ENCODE measurements around the gene SLC6A6. TPM values are rescaled to one million over a fixed set of nuclear protein-coding genes. Genes with fewer than 3 reads are reported as not detected.

The SLC6A6 gene
- total and polyA plus RNA-seq, 10 of the 15 experiments (the other 5 are each of a cell fraction or from before 2014, with no cell fraction given) = 5.6 to 47.0 (median 20.2) TPM

GRCh38 chr3:14532691-14533456, 130.5 kb downstream of the SLC6A6 start:
- no peaks in the 10 kb centered on the region for H3K36me3 ChIP-seq (ENCODE audit: control insufficient read depth in 2 of 2, insufficient read depth in 2 of 2, low read length in 1 of 2)
- DNase-seq (ENCODE audit: low read depth, low spot score) = no peak
- ChIA-PET SMC1A (ENCODE audit: uncharacterized antibody, unreplicated experiment) (interaction anchor here (1.0 kb wide), 1 partner anchor 329 kb away, joined by 4 read pairs; no protein-coding TSS in a partner anchor), CTCF (no interaction called here), POLR2A (no interaction called here), RAD21 (ENCODE audit: unreplicated experiment) (no interaction called here)
- no peak for TF ChIP-seq FOXM1 (IDR thresholded peaks at IDR 0.05; ENCODE audit: low read depth, low read length)
- TF ChIP-seq EED (IDR thresholded peaks at IDR 0.05; ENCODE audit: low read depth) = no peak
- no peak for TF ChIP-seq SREBF1 (IDR thresholded peaks at IDR 0.05; ENCODE audit: low read length)
- TF ChIP-seq GABPA (IDR thresholded peaks at IDR 0.05; ENCODE audit: low read depth) = no peak
- TF ChIP-seq ETV6 (conservative IDR thresholded peaks at IDR 0.05 in 1 of 2, IDR thresholded peaks at IDR 0.05 in 1 of 2; ENCODE audit: borderline replicate concordance in 1 of 2, low read depth in 1 of 2) = no peak
- no peak for TF ChIP-seq ZNF217 (IDR thresholded peaks at IDR 0.05)
- TF ChIP-seq DPF2 (IDR thresholded peaks at IDR 0.05) = no peak
- TF ChIP-seq TCF12 (IDR thresholded peaks at IDR 0.05; ENCODE audit: low read depth, low read length) = no peak
- no peak for TF ChIP-seq ZNF622 (IDR thresholded peaks at IDR 0.05)
- TF ChIP-seq TARDBP (IDR thresholded peaks at IDR 0.05; ENCODE audit: borderline replicate concordance) = no peak
- no peak for TF ChIP-seq ZNF207 (IDR thresholded peaks at IDR 0.05; ENCODE audit: borderline replicate concordance)
- TF ChIP-seq HDAC2 (IDR thresholded peaks at IDR 0.05) = no peak
- TF ChIP-seq SREBF2 (IDR thresholded peaks at IDR 0.05; ENCODE audit: low read length) = no peak
- TF ChIP-seq HDGF (IDR thresholded peaks at IDR 0.05) = no peak
- no peak for FAIRE-seq
- H3K79me2 ChIP-seq (ENCODE audit: control insufficient read depth, insufficient read depth, low read length) = no peaks in the 10 kb centered on the region
- no peak overlapping the region for H3K4me3 ChIP-seq
- no peaks in the 10 kb centered on the region for H4K20me1 ChIP-seq (ENCODE audit: control insufficient read depth, insufficient read depth)
- 44% methylated on average over 15 of the region's 20 CpGs for WGBS (ENCODE audit: insufficient coverage, insufficient replicate concordance, low lambda C conversion rate, missing lambda C conversion rate)
- no peak overlapping the region for H2AFZ ChIP-seq (ENCODE audit: control insufficient read depth, low read depth, low read length)
- in situ Hi-C loops (cut with MboI) = no loop called here
- H3K27me3 ChIP-seq (replicated peaks in 1 of 2; ENCODE audit: control insufficient read depth in 2 of 2, insufficient read depth in 2 of 2, low read length in 1 of 2) = peaks cover 2 to 3% of the 10 kb centered on the region in 2 experiments; a peak in 3 of 4 replicates
- no peak overlapping the region for H3K27ac ChIP-seq (ENCODE audit: control insufficient read depth, insufficient read depth)
- H3K4me2 ChIP-seq (ENCODE audit: control insufficient read depth, insufficient read depth) = no peak overlapping the region
- H3K9ac ChIP-seq (ENCODE audit: control insufficient read depth, insufficient read depth, low read length) = no peak overlapping the region
- no peaks in the 10 kb centered on the region for H3K4me1 ChIP-seq (ENCODE audit: control insufficient read depth, insufficient read depth, low read length)
- BruUV-seq (replicated peaks) = no TSS peak
- intact Hi-C loops (cut with micrococcal nuclease; ENCODE audit: unreplicated experiment) = no loop called here
- ATAC-seq = no peak
- no peaks in the 10 kb centered on the region for H3K9me3 ChIP-seq (replicated peaks; ENCODE audit: control insufficient read depth, insufficient read depth, low read length)

Measured in GM12878 (cell line).